Activated T-helper 2 cell treated with anti-CD3 and anti-CD28 coated beads, Interferon-gamma antibody, Interleukin-2, Interleukin-4, amounts not matched to agents 10 μg/mL and 5 μg/mL and 100 μg/mL, durations not matched to agents 14 hours and 24 hours and 36 hours (primary cell): ENCODE results near the gene RAD23A. TPM values are rescaled to one million over a fixed set of nuclear protein-coding genes. Genes with fewer than 3 reads are reported as not detected.
"Not testable (repeated sequence)": the region's sequence is repeated elsewhere in the genome, so short reads cannot be mapped to it uniquely, and the experiment has no call there.

Experiments
- DNase-seq: peaks from one replicate; pipeline ENCODE4 v3.0.0; 2021; ENCODE audit warnings: low spot score
- H3K27ac Mint-ChIP-seq: one replicate; pipeline ENCODE4 v1.8.0; 2021; ENCODE audit warnings: mixed read lengths
- H3K27me3 Mint-ChIP-seq: one replicate; pipeline ENCODE4 v1.8.0; 2021; ENCODE audit warnings: low read depth, mixed read lengths
- H3K36me3 Mint-ChIP-seq: one replicate; pipeline ENCODE4 v1.8.0; 2021; ENCODE audit warnings: low read depth, mixed read lengths
- H3K4me1 Mint-ChIP-seq: one replicate; pipeline ENCODE4 v1.8.0; 2021; ENCODE audit warnings: low read depth, mixed read lengths
- H3K4me3 Mint-ChIP-seq: one replicate; pipeline ENCODE4 v1.8.0; 2021; ENCODE audit warnings: low read depth, mild to moderate bottlenecking, moderate library complexity, mixed read lengths
- H3K9me3 Mint-ChIP-seq: one replicate; pipeline ENCODE4 v1.8.0; 2021; ENCODE audit warnings: mixed read lengths
- intact Hi-C: fragments of 100-400 bp; cut with micrococcal nuclease; formaldehyde crosslinking; loops from one replicate; pipeline ENCODE4 v1.15.1; 2023
- total RNA-seq: library from RNA; stranded (reverse); gene quantifications from 2 replicates; pipeline ENCODE4 v1.2.3, GENCODE V29; 2022

RAD23A gene
- total RNA-seq, 1 donor from 2014 or later: 189 TPM

DNA sequence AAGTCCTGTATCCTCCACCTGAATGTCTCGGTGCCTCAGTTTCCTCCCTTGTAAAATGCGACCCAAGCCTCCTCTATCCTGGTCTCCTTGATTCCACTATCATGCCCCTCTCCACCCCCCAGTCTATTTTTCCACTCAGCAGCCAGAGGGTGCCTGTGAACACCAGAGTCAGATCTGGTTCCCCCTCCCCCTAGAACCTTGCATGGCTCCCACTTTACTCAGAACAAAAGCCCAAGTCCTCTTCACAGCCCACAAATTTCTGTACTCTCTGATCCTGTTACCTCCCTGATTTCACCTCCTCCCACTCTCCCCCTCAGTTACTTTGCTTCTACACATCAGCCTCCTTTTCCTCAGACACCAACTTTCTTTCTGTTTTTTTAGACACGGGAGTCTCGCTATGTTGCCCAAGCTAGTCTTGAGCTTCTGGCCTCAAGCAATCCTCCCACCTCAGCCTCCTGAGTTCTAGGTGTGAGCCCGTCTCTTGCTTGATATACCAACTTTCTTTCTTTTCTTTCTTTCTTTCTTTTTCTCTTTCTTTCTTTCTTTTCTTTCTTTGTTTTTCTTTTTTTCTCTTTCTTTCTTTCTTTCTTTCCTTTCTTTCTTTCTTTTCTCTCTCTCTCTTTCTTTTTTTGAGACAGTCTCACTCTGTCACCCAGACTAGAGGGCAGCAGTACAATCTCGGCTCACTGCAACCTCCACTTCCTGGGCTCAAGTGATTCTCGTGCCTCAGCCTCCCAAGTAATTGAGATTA, 24.6 kb downstream of the RAD23A start:
- peaks cover 4% of the 10 kb centered on the region for H3K4me1 Mint-ChIP-seq
- no peak overlapping the region for H3K4me3 Mint-ChIP-seq
- H3K27ac Mint-ChIP-seq: no peak overlapping the region
- intact Hi-C loops: no loop called here
- H3K36me3 Mint-ChIP-seq: no peaks in the 10 kb centered on the region
- peaks cover 3% of the 10 kb centered on the region for H3K27me3 Mint-ChIP-seq
- no peaks in the 10 kb centered on the region for H3K9me3 Mint-ChIP-seq
- DNase-seq: no peak

DNA sequence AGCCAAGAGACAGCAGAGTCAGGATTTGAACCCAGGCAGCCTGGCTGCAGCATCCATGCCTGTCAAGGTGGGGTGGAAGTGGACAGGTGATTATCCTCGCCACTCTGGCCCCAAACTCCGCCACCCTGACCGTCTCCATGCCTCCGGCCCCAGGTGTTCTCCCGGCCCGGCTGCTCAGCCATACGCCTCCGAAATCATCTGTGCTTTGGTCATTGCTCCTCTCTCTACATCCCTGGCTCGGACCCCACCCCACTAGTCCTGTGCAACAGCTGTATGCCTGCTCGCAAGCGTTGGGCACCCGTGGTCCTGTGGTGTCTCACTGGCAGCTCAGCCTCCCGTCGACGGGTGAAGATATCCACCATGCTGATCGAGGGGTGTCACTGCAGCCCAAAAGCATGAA, 27.6 kb downstream of the RAD23A start:
- Mint-ChIP-seq H3K27me3 (peaks cover 7% of the 10 kb centered on the region), H3K9me3 (no peaks in the 10 kb centered on the region), H3K4me3 (no peak overlapping the region), H3K36me3 (no peaks in the 10 kb centered on the region), H3K27ac (no peak overlapping the region), H3K4me1 (peaks cover 1% of the 10 kb centered on the region)
- intact Hi-C loops: no loop called here
- DNase-seq: no peak

DNA sequence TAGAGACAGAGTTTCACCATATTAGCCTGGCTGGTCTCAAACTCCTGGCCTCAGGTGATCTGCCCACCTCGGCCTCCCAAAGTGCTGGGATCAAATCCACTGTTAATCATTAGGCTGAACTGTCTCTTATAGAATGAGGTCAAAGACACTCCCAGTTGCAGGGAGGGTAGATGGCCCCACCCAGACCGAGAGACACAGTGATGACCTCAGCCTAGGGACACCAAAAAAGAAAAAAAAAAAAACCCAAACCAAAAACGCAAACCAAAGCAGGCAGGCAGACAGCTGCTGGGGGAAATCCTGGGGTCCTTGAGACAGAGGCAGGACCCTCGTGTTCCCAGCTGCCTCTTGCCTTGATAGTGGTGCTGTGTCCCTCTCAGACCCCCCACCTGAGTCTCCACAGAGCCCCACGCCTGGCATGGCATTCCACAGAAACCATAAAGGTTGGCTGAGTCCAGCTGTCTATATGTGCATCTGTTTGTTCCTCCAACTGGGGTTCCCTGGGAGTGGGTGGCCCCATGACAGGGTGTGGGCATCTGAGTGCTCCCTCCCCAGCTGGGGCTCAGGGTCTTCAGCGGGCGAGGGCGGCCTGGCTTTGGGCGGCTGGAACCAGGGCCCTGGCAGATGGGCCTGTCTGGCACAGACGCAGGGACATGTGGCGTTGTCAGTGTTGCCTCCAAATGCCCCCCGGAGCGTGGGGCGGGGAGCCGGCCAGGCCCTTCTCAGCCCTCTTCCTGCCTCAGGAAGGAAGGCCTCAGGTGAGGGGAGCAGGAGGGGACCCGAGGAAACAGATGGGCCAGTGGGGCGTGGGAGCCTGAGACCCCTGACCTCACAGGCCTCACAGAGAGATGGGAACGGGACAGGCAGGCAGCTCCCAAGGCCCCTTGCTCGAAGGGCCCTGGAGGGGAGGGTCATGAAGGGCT, 28.9 kb downstream of the RAD23A start:
- intact Hi-C loops: loop anchor here (5.0 kb wide), 1 partner anchor 58 kb away; no protein-coding TSS in a partner anchor
- Mint-ChIP-seq H3K36me3 (no peaks in the 10 kb centered on the region), H3K4me3 (no peak overlapping the region), H3K27ac (no peak overlapping the region), H3K27me3 (peaks cover 7% of the 10 kb centered on the region), H3K4me1 (peaks cover 1% of the 10 kb centered on the region), H3K9me3 (no peaks in the 10 kb centered on the region)
- no peak for DNase-seq

DNA sequence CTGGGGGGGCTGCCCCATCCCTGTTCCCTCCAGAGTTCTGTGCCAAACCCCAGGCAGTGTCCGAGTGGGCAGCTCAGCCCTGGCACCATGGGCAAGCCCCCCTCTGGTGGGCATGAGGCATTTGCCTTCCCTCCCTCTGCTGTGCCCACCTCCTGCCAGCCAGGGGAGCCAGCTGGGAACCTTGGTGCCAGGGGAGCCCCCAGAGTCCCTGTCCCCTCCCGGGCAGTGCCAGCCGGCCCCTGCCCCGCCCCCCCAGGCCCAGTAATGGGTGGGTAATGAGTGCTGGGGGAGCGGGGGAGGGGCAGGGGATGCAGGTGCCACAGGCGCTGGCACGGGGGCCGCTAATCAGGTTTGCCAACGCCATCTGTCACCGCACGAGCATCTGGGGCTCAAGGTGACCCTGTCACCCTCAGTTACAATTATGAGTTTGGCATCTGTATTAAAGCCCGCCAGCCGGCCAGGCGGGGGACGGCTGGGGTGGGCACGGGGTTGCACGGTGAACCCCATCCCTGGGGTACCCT, 29.6 kb downstream of the RAD23A start:
- DNase-seq: no peak
- Mint-ChIP-seq H3K4me1 (no peaks in the 10 kb centered on the region), H3K36me3 (no peaks in the 10 kb centered on the region), H3K4me3 (no peak overlapping the region), H3K9me3 (no peaks in the 10 kb centered on the region), H3K27ac (no peak overlapping the region), H3K27me3 (peaks cover 7% of the 10 kb centered on the region)
- intact Hi-C loops: loop anchor here (5.0 kb wide), 1 partner anchor 57 kb away; no protein-coding TSS in a partner anchor

DNA sequence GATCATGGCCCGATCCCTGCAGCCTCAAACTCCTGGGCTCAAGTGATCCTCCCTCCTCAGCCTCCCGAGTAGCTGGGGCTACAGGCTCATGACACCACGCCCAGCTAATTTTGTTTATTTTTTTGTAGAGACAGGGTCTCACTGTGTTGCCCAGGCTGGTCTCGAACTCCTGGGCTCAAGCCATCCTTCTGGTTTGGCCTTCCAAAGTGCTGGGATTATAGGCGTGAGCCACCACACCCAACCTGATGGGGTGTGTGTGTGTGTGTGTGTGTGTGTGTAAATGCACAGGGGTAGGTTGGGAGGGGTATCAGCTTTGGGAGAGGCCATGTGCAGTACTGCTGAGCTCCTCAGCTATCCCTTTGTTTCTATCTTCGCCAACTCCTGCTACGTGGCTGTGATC, 30.4 kb downstream of the RAD23A start:
- H3K4me3 Mint-ChIP-seq, H3K27ac Mint-ChIP-seq, DNase-seq, H3K4me1 Mint-ChIP-seq, H3K36me3 Mint-ChIP-seq, H3K9me3 Mint-ChIP-seq, H3K27me3 Mint-ChIP-seq: not testable (repeated sequence)
- intact Hi-C loops: loop anchor here (5.0 kb wide), 1 partner anchor 56 kb away; no protein-coding TSS in a partner anchor

DNA sequence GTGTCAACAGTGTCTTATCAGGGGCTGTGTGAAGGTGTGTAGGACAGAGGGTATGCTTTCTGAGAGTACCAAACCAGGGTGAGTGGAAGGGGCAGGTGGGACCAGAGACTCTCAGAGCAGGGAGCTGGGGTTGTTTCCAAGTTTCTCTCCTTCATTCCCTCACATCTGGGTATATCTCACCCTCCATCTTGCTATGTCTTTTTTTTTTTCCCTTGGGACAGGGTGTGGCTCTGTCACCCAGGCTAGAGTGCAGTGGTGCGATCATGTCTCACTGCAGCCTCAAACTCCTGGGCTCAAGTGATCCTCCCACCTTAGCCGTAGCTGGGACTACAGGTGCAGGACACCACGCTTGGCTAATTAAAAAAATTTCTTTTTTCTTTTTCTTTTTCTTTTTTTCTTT, 34.3 kb downstream of the RAD23A start:
- Mint-ChIP-seq H3K27ac (no peak overlapping the region), H3K36me3 (no peaks in the 10 kb centered on the region), H3K9me3 (no peaks in the 10 kb centered on the region), H3K27me3 (peaks cover 6% of the 10 kb centered on the region), H3K4me1 (no peaks in the 10 kb centered on the region), H3K4me3 (no peak overlapping the region)
- intact Hi-C loops: loop anchor here (5.0 kb wide), 1 partner anchor 52 kb away; no protein-coding TSS in a partner anchor
- no peak for DNase-seq

DNA sequence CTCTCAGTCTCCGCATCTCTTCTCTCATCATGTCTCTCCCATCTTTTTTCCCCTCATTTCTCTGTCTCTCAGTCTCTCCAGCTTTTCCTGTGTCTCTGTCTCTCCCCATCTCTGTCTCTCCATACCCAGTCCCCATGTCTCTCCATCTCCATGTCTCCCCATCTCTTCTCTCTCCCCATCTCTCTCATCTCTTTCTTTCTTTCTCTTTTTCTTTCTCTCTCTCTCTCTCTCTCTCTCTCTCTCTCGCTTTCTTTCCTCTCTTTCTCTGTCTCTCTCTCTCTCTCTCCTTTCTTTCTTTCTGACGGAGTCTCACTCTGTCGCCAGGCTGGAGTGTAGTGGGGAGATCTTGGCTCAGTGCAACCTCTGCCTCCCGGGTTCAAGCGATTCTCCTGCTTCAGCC, 37.0 kb downstream of the RAD23A start:
- no peak for DNase-seq
- Mint-ChIP-seq H3K36me3 (no peaks in the 10 kb centered on the region), H3K4me1 (no peaks in the 10 kb centered on the region), H3K27ac (no peak overlapping the region), H3K4me3 (no peak overlapping the region), H3K27me3 (peaks cover 8% of the 10 kb centered on the region), H3K9me3 (no peaks in the 10 kb centered on the region)
- intact Hi-C loops: loop anchor here (1.0 kb wide), 1 partner anchor 79 kb away; no protein-coding TSS in a partner anchor

DNA sequence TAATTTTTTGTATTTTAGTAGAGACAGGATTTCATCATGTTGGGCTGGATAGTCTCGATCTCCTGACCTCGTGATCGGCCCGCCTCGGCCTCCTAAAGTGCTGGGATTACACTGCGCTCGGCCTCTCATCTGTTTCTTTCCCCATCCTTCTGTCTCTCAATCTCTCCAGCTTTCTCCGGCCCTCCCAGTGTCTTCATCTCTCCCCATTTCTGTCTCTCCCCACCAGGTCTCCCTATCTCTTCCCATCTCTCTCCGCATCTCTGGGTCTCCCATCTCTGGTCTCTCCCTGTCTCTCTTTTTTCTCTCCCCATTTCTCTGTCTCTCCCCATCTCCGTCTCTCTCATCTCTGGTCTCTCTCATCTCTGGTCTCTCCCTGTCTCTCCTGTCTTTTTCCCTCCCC, 37.4 kb downstream of the RAD23A start:
- Mint-ChIP-seq H3K27ac (no peak overlapping the region), H3K4me1 (no peaks in the 10 kb centered on the region), H3K36me3 (no peaks in the 10 kb centered on the region), H3K9me3 (no peaks in the 10 kb centered on the region), H3K27me3 (peaks cover 5% of the 10 kb centered on the region), H3K4me3 (no peak overlapping the region)
- no peak for DNase-seq
- intact Hi-C loops: loop anchor here (1.0 kb wide), 1 partner anchor 78 kb away; no protein-coding TSS in a partner anchor

DNA sequence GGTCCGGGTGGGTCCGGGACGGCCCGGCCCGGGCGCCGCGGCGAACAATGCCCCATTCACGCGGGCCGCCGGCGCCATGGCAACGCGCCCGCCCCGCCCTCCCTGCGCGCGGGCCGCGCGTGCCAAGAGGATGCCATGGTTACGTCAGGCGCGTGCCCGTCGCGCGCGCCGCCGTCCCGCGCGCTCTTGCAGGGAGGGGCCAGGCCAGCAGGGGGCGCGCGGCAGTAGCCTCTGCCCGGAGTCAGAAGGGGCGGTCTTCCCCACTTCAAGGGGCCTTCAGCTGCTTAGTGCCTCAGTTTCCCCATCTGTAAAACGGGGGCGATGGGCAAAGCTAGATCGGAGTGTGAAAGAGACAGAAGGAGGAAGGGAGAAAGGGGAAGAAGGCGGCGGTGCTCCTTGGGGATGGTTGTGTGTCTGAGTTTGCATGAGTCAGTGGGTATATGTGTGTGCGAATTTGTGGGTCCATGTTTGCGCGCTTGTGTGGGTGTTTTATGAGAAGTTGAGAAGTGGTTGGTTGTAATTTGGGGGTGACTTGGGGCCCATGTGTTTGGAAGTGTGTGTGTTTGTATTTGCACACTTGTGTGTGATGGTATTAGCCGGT, 38.0 kb downstream of the RAD23A start:
- Mint-ChIP-seq H3K27me3 (peaks cover 5% of the 10 kb centered on the region), H3K27ac (no peak overlapping the region), H3K36me3 (no peaks in the 10 kb centered on the region), H3K9me3 (no peaks in the 10 kb centered on the region), H3K4me1 (no peaks in the 10 kb centered on the region), H3K4me3 (no peak overlapping the region)
- DNase-seq: peak; percentile 77
- intact Hi-C loops: loop anchor here (1.0 kb wide), 1 partner anchor 78 kb away; no protein-coding TSS in a partner anchor

DNA sequence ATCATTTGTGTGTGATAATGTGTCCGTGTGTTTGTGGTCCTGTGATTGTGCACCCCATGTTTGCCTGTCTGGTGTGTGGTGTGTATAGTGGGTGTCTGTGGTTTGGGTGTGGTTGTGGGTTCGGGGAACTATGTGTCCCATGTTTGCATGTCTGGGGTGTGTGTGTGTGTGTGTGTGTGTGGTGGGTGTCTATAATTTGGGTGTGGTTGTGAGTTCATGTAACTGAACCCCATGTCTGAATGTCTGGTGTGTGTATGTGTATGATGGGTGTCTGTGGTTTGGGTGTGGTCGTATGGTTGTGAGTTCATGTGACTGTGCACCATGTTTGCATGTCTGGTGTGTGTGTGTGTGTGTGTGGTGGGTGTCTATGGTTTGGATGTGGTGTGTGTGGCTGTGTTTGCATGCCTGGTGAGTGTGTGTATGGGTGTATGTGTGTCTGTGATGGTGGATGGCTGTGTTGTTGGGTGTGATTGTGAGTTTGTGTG, 38.5 kb downstream of the RAD23A start:
- Mint-ChIP-seq H3K36me3 (no peaks in the 10 kb centered on the region), H3K4me3 (no peak overlapping the region), H3K4me1 (no peaks in the 10 kb centered on the region), H3K27me3 (peaks cover 5% of the 10 kb centered on the region), H3K9me3 (no peaks in the 10 kb centered on the region), H3K27ac (no peak overlapping the region)
- intact Hi-C loops: no loop called here
- DNase-seq: no peak

DNA sequence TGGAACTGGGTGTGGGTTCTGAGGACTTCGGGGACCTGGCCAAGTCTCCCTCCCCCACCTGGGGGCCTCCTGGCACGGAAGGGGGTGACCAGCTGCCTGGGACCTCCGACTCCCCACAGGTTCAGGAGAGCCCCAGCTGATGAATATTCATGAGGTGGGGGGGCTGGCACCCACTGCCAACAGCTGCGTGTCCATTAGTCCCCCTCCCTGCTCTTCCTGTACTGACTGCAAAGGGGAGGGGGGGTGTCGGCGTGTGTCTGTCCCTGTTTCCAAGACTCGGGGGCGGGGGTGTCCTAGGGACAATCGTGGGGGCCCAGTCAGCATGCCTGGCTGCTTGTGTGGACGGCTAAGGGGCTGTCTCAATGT, 39.0 kb downstream of the RAD23A start:
- intact Hi-C loops: no loop called here
- H3K27me3 Mint-ChIP-seq: peaks cover 5% of the 10 kb centered on the region
- no peaks in the 10 kb centered on the region for H3K36me3 Mint-ChIP-seq
- H3K9me3 Mint-ChIP-seq: no peaks in the 10 kb centered on the region
- H3K27ac Mint-ChIP-seq: no peak overlapping the region
- no peak overlapping the region for H3K4me3 Mint-ChIP-seq
- no peaks in the 10 kb centered on the region for H3K4me1 Mint-ChIP-seq
- no peak for DNase-seq

DNA sequence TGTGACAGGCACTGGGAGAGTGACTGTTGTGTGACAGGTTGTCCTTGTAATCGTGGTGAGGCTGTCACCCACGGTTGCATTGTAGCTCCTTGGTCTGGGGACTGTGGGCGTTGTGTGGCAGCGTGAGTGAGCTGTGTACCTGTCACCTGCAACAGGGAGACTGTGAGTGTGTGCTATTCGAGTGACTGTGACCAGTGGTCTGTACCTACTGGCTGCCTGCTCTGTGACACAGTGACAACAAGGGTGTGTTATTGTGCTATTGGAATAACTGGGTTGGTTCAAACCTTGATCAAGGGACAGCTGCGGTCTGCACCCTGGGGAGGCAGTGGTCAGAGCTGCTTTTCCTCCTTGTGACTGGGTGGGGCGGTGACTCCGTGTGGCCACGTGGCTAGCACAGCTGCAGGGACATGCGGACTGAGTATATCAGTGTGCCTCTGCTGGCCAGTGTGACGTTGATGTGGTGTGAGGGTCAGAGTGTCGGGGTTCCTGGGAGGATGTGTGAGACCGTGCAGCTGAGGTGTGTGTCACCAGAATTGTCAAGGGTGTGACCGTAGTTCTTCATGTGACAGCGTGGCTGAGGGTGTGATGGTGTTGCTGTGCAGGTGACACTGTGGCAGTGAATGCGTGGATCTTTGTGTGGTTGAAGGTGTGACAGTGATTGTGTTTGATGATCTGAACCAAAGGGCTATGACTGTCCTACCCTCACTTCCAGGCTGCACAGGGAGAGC, 39.6 kb downstream of the RAD23A start:
- Mint-ChIP-seq H3K36me3 (no peaks in the 10 kb centered on the region), H3K27ac (no peak overlapping the region), H3K4me3 (no peak overlapping the region), H3K27me3 (peaks cover 5% of the 10 kb centered on the region), H3K4me1 (no peaks in the 10 kb centered on the region), H3K9me3 (no peaks in the 10 kb centered on the region)
- DNase-seq: no peak
- intact Hi-C loops: no loop called here
